ENCODE results near the gene SMC5.

DNA sequence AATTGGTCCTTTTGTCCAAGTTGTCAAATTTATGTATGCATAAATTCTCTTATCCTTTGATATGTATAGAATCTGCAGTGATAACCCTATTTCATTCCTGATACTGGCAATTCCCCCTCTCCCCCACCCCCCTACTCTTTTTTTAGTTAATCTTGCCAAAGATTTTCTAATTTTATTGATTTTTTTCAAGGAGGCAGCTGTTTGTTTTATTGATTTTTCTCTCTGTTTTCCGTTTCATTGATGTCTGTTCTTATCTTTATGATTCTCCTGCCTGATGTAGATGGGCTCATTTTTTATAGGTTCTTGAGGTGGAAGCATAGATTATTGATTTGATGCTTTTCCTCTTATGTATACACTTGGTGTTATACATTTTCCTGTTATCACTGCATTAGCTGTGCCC lies 34.4 kb downstream of the SMC5 start:
- TF ChIP-seq ZNF274 (IDR thresholded peaks at IDR 0.05; ENCODE audit: low read depth, low read length), result no peak
- no peak for TF ChIP-seq YY1 (IDR thresholded peaks at IDR 0.05; ENCODE audit: insufficient read depth, insufficient read length)
- no peak for TF ChIP-seq SUZ12 (IDR thresholded peaks at IDR 0.05; ENCODE audit: extremely low read depth, insufficient read depth, insufficient read length)
